HuH-7 (cell line): Measurements from ENCODE around the gene LSM4.
A peak's percentile ranks its signal among the peaks of the same experiment; 100 is the strongest.

Experiments
- DNase-seq: peaks from one replicate; pipeline ENCODE4 v3.0.0; 2011; ENCODE audit warnings: low spot score

LSM4 gene

DNA sequence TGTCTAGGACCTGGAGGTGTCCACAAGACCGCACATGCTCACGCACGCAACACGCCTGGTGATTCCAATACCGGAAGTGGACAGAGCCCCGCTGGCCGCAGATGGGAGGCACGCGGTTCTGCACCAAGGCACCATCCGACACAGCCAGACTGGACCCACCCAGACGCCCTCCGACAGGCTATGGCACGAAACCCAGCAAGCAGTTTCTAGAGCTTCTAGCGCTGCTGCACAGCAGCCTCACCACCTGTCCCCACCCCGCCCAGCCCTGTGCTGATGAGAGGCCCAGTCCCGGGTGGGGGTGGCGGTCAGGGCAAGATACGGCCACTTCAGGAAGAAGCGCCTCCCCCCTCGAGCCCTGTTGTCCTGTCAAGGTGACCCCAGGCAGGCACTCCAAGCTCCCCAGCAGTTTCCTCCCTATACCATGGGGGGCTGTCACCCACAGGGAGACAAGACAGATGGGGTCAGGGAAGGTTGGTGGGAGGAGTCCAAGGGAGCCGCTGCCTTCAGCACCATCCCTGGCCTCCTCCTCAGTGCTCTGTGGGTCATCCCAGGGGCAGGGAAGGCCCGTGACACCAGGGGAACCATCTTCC lies 11.3 kb downstream of the LSM4 start:
- DNase-seq, result no peak

DNA sequence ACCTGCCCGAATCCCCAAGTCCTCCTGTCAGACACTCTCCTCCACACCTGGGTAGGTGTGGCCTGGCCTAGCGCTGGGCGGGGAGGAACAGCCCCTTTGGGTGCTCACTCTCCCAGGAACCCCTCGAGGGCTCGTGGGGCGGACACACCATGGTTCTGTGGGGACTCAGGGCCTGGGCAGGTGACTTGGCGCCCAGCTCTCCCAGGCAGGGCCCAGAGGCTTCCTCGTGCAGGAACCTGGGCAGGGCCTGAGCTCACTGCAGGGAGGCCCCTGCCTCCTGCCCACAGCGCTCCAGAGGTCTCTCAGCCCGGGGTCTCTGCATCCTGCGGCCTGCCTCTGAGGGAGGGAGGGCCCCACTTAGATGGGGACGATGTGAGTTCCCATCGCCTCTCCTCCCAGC lies 11.9 kb downstream of the LSM4 start:
- no peak for DNase-seq

- DNase-seq, result no peak
These were observed 12.6 kb downstream of the LSM4 start for GRCh38 chr19:18310118-18310909.

- no peak for DNase-seq
These were observed 13.3 kb downstream of the LSM4 start for GRCh38 chr19:18309525-18310064.

GRCh38 chr19:18308948-18309325 lies 13.9 kb downstream of the LSM4 start:
- DNase-seq, result no peak

DNA sequence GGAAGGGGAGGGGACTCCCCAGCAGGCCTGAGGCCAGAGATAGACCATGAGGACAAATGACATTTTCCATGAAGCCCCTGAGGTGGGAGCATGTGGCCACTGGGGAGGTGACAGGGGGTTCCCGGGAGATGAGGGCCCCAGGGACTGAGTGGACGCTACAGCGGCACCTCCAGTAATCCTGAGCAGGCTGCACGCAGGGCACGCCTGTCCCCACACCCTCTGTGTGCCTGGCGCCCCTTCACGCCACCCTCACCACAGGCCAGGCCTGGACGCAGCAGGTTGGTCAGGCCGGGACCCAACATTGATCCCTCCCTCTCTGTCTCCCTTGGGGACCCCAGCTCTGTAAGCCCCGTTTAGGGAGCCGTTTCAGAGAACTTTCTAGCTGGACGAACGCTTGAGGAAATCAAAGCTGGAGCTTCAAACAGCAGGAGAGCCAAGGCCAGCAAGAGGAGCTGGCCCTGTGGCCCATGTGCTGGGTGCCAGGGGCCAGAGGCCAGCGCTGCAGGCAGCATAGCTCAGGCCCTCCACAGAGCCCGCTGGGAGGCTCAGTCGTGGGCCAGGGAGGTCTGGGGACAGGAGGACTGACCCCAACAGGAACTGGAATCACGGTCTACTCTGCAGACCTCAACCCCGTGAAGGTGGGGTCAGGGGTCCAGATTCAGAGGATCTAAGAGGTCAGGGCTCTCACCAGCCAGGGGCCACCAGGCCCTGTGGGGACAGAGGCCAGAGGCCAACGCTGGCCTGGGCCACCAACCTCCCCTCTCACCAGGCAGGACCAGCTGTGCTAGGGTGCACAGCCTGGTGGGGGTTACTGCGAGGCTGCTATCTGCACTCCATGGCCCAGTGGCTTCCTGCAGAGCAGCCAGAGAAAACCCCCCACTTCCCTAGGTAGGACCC lies 14.6 kb downstream of the LSM4 start:
- no peak for DNase-seq

DNA sequence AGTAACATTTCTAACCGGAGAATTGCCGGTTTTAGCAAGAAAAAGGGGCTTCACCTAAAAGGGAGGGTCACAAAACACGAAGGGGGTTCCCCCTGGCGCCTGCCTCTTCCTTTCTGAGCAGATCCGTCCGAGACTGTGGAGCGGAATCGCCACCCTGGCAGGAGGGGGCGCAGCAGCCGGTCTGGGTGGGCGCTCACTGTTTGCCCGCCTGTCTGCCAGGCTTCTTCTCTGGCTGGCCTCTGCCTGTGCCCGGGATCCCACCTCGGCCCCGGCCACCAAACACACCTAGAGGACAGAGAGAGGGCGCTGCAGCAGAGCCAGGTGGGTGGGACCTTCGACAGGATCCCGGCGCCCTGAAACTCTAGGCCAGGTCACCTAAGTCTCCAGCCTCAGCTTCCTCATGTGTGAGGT lies 15.6 kb downstream of the LSM4 start:
- no peak for DNase-seq

DNA sequence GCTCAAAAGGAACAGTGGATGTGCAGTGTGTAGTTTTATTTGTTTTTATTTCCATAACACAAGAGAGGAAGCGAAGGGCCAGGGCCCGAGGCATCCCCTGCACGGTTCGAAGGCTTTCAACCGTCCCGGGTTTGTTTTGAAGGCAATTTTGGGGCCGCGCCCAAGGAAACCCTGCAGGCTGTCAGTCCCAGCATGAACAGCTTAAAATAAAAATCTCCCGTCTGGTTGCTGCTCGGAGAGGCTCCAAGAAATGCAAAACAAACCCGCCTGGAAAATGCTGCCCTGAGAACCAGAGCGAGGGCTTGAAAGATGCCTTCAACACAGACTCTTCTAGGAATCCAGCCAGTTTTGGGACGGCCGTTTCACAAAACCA lies 16.0 kb downstream of the LSM4 start:
- DNase-seq, result no peak

DNA sequence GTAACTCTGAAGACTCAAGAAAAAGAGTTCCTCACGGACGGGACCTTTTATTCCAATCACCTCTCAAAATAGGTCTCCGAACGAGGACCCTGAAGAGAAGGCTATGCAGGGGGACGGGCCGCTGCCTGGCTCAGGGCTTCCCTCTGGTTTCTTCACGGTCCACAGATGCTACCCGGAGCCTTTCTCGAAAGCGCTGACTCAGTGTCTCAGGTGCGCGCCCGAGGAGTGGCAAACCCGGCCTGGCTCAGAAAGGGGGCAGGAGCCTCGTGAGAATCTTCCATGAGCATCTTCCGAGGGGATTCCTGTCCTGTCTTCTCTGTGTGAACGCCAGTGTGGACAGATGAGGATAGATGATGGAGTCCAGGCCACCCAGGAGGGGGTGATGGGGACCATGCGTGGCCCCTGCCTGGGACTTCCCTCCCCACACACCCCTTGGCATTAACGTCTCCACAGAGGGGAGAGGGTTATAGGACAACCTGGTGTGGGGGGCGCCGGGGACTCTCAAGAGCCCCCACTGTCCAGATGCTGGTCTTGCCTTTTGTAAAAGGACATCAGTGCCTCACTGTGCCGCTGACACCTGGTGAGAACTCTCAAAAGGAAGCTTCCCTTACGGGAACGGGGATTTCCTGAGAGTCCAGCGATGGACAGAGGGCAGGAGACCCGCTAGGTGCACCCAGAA lies 16.5 kb downstream of the LSM4 start:
- no peak for DNase-seq

GRCh38 chr19:18304458-18305310 lies 18.2 kb downstream of the LSM4 start:
- no peak for DNase-seq

- no peak for DNase-seq
These were observed 18.7 kb downstream of the LSM4 start for GRCh38 chr19:18304208-18304457.

- DNase-seq, result no peak
These were observed 21.2 kb downstream of the LSM4 start for GRCh38 chr19:18301718-18302111.

DNA sequence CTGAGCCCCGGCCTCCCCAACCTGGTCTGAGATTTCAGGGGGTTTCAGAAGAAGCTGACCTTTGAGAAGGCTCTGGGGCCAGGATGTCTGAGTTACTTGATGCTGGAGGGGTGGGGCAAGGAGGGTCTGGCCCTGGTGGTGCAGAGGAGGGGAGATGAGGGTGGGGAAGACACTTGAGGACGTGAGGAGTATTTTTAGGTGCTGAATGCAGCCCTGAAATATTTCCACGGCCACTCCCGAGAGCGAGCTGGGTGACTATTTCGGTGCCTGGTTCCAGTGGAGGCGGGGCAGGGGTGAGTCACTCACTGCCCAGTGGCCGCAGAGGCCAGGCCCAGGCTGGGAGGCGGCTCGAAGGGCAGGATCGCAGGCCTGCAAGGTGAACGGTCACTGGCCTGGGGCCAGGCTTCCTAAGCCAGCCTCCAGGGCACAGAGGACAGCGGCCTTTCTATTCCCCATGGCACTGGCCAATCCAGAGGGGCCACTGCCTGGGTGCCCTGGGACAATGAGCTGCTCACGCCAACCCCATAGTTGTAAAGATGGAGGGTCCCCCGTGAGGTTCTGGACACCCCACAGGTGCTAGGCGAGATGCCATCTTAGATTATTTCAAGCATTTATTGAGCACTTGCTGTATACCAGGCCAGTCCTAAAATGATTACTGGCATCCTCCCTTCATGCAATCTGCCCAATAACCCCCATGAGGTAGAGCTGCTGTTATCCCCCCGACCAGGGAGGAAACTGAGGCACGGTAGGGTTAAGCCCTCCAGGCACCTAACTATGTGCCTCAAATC lies 21.8 kb downstream of the LSM4 start:
- peak; percentile 60 for DNase-seq

DNA sequence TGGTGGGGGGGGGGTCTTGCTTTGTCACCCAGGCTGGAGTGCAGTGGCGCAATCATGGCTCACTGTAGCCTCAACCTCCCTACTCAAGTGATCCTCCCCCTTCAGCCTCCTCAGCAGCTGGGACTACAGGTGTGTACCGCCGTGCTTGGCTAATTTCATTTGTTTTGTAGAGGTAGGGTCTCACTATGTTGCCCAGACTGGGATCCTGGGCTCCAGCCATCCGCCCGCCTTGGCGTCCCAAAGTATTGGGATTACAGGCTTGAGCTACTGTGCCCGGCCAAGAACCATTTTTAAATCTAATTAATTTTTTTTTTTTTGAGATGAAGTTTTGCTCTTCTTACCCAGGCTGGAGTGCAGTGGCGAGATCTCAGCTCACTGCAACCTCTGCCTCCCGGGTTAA lies 23.2 kb downstream of the LSM4 start:
- DNase-seq, result no peak

- DNase-seq, result no peak
These were observed 24.3 kb downstream of the LSM4 start for GRCh38 chr19:18298601-18299000.

DNA sequence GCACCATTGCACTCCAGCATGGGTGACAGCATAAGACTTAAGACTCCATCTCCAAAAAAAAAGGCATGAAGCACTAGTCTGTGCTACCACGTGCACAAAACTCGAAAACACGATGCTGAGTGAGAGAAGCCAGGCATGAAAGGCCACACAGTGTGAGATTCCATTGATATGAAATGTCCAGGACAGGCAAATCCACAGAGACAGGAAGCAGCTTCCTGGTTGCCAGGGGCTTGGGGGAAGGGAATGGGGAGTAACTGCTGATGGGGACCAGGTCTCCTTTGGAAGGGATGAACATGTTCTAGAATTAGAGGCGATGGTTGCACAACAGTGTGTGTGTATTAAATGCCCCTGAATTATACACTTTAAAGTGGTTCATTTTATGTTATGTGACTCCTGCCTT lies 25.6 kb downstream of the LSM4 start:
- DNase-seq, result no peak

DNA sequence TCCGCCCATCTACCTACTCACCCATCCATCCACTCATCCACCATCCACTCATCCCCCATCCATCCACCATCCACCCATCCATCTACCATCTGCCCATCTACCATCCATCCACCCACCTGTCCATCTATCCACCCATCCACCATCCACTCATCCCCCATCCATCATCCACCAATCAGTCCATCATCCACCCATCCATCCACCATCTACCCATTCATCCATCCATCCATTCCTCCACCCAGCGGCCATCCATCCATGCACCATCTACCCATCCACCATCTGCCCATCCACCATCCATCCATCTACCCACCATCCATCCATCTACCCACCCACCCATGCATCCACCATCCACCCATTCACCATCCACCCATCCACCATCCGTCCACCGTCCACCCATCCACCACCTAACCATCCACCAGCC lies 27.8 kb downstream of the LSM4 start:
- no peak for DNase-seq

- no peak for DNase-seq
These were observed 28.4 kb downstream of the LSM4 start for GRCh38 chr19:18294467-18294864.

DNA sequence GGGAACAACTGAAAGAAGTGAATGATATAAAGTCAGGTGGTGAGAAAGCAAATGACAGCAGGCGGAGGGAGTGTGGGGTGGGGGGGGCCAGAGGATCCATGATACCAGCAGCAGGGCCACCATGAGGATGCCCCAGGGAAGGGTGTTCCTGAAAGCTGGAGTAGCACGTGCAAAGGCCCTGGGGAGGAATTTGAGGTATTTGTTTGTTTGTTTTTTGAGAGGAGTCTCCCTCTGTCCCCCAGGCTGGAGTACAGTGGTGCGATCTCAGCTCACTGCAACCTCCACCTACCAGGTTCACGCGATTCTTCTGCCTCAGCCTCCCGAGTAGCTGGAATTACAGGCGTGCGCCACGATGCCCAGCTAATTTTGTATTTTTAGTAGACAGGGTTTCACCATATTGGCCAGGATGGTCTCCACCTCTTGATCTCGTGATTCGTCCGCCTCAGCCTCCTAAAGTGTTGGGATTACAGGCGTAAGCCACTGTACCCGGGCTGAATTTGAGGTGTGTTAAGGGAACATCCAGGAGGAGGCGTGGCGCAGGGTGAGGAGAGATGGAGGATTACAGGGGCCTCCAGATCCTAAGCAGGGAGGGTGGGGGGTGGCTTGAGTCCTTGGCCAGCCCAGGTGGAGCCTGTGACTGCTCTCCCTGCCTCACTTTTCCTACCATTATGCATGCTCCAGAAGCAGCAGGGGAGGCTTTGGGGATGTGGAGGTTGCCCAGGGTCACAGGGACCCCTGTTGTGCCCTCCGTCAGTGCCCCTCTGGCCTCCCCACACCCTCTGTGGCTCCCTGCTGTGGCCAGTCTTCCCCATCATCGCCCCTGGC lies 29.0 kb downstream of the LSM4 start:
- DNase-seq, result no peak
